ENCODE measurements around the gene MINAR1.

MINAR1 gene

GRCh38 chr15:79430901-79431635, 1.1 kb upstream of the MINAR1 start:
- no peak for DNase-seq (ENCODE audit: low spot score)

GRCh38 chr15:79432345-79433275, 474 bp downstream of the MINAR1 start:
- DNase-seq (ENCODE audit: low spot score): no peak

GRCh38 chr15:79433276-79433990, 1.3 kb downstream of the MINAR1 start:
- DNase-seq (ENCODE audit: low spot score): no peak

- no peak for DNase-seq (ENCODE audit: low spot score)
Observed at GRCh38 chr15:79434361-79434760, 2.2 kb downstream of the MINAR1 start.

- no peak for DNase-seq (ENCODE audit: low spot score)
Observed at GRCh38 chr15:79436037-79436780, 4.1 kb downstream of the MINAR1 start.

GRCh38 chr15:79437275-79438000, 5.3 kb downstream of the MINAR1 start:
- DNase-seq (ENCODE audit: low spot score): no peak

GRCh38 chr15:79439236-79439635, 7.1 kb downstream of the MINAR1 start:
- no peak for DNase-seq (ENCODE audit: low spot score)

DNA sequence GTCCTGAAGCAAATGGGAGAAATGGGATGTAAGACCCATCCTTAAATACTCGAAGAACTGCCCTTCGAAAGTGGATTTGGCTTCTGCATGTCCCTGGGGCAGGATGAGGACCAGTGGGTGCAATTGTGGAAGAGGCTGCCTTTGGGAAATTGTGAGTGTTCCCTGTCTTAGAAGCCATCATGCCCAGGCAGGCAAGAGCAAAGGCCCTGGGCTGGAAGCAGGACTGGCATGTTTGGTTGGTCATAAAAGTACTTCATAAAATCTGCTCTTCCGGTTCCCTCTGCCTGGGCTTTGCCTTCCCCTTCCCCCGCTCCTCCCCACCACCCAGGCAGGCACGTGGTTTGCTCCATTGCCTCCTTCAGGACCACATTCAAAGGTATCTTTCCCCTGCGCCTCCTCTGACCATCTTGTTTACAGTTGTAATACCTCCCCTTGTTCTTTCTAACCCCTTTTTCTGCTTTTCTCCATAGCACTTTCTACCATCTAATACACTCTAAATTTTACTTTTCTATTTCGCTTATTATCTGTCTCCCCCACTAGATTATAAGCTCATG, 8.3 kb downstream of the MINAR1 start:
- DNase-seq (ENCODE audit: low spot score): no peak

DNA sequence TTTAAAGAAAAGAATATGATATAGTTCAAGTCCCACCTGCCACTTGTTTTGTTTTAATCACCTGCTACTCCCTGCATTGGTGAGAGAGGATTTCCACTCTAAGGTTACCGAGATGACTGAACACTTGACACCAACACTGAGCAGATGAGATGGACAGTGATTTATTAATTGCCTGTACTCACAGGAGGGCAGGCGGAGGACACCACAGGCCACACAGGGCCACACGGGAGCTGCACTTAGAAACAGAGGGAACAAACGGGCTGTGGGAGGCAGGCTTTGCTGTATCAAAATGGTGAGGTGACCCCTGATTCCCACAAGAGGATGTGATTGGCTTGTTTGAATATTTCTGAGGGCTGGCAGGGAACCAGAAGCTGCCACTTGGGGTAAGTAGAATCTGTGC, 10.8 kb downstream of the MINAR1 start:
- DNase-seq (ENCODE audit: low spot score): no peak

DNA sequence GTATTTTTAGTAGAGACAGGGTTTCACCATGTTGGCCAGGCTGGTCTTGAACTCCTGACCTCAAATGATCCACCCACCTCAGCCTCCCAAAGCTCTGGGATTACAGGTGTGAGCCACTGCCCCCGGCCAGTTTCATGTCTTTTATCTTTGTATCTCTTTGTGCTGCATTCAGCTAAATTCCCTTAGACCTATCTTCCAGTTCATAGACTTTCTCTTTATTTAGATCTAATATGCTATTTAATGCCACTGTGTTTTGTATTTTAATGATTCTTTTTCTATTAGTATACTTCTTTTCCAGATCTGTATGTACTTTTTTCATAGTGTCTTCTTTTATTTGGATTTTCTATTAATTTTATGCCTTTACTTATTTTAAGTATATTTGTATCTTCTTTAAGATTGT, 14.9 kb downstream of the MINAR1 start:
- no peak for DNase-seq (ENCODE audit: low spot score)

DNA sequence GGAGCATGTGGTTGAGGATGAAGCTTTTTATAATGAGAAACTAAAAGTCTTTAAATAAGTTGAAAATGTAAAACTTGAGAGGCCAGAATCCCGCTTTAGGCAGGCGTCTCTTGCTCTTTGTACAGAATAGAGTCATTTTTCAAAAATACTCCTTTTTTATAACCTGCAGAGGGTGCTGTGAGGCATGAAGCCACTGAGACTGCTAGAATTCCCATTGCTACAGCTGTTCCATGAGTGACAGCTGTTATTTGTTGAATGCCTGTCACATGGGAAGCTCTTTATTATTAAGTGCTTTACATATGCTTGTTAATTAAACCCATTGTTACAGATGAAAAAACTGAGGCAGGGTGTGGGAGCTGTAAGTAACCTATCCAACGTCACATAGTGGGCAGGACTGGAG, 18.5 kb downstream of the MINAR1 start:
- peak; percentile 30 for DNase-seq (ENCODE audit: low spot score)

DNA sequence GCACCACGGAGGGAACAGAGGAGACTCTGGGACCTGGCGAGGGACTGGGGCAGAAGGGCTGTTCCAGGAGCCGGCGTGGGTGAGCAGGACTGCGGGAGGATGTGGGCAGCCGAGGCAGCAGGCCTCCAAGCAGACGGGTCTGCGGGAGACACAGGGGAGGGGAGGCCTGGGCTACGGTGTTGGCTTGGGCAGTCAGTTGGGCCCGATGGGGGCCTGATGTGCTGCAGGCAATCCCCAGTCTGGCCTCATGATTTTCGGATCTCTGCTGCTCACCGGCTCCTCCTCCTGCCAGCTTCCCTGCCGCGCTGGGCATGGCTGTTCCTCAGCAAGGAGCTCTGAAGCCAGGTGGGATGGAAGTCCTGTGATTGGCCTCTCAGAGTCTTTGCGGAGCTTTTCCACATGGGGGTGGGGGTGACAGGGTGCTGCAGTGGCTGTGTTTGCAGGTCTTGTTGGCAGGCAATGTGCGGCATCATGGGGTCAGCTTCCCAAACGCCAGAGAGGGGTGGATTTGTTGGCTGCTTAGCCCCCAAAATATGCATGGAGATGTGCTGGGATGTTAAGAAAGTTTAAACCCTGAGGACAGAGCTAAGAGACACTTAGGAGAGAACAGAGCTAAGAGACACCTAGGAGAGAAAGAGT, 19.3 kb downstream of the MINAR1 start:
- DNase-seq (ENCODE audit: low spot score): no peak

DNA sequence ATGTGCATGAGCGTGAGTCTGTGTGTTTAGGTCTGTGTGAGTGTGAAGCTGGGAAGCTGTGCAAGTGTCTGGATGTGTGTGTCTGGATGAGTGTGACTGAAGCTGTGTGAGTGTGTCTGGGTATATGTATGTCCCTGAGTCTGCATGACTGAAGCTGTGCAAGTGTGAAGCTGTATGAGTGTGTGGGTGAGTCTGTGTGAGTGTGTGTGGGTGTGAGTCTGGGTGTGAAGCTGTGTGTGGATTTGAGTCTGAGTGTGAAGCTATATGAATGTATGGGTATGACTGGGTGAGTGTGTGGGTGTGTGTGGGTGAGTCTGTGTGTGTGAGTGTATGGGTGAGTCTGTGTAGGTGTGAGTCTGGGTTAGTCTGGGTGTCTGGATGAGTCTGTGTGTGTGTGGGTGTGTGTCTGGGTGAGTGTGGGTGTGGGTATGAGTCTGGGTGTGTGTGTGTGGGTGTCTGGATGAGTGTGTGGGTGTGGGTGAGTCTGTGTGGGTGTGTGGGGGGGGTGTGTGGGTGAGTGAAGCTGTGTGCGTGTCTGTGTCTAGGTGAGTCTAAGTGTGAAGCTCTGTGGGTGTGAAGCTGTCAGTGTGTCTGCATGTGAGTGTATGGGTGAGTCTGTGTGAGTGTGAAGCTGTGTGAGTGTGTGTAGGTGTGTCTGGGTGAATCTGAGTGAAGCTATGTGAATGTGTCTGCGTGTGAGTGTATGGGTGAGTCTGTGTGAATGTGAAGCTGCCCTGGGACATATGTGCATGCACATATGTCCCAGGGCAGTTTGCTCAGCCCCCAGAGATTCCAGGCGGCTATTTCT, 20.3 kb downstream of the MINAR1 start:
- DNase-seq (ENCODE audit: low spot score): no peak

DNA sequence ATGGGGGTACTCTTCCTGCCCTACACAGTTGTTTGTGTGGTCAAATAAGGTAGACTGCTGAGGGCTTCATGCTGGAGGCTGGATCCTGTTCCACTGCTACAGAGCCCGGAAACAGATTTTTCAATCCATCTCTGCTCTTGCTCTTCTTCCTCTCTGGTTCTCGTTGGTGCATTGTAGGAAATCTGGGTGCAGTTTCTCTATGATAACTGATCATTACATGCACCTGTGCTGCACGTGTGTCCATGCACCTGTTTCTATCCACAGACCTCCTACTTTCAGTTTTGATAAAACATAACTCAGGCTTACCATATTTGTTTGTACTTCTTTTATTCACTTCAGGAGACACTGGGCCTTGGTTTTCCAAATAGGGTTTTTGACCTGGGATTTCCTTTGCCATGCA, 21.3 kb downstream of the MINAR1 start:
- DNase-seq (ENCODE audit: low spot score): no peak

DNA sequence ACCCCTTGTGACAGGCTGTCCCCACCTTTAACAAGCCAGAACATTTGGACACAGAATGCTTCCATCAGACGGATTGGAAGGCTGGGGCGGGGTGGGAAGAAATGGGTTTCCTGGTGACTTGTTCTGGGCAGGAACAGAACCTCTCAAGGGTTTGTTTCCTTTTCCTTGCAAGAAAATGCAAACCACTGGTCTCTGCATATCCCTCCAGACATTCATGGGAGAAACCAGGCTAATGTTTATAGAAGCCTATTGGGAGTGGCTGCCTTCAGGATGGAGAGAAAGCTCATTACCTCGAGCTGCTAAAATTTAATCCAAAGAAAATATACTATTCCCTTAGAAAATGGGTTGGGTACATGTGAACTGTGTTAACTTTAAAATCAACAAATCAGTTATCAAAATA, 21.9 kb downstream of the MINAR1 start:
- no peak for DNase-seq (ENCODE audit: low spot score)

DNA sequence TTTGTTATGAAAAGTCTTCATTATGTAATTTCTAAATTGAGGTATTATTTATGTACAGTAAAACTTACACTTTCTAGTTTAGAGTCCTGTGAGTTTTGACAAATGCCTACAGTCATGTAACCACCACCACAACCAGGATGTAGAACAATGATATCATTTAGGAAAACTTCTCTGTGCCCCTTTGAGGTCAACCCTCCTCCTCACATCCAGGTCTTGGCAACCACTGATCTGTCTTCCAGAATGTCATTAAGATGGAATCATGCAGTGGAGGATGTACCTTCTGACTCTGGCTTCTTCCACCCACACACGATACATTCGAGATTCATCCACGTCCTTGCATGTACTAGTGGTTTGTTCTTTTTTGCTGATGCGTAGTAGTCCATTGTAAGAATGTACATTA, 23.2 kb downstream of the MINAR1 start:
- DNase-seq (ENCODE audit: low spot score): no peak

GRCh38 chr15:79455943-79456342, 23.8 kb downstream of the MINAR1 start:
- no peak for DNase-seq (ENCODE audit: low spot score)

DNA sequence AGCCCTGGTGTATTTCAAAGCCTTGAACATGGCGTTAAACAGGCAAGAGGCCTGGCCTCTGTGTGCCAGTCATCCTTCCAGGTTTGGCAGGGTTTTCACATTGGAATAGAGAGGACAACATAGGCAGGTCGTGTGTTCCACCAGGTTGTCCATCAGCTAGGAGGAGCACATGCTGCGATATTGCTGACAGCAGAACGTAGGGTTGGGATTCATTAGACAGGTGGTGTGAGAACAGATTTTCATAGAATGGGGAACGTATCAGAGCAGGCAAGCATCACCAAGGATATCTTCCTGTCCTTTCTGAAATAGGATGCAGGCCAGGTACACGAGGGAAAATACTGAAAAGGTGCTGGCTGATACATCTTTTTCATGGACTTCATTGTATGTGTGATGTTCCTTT, 26.4 kb downstream of the MINAR1 start:
- DNase-seq (ENCODE audit: low spot score): no peak

- DNase-seq (ENCODE audit: low spot score): no peak
Observed at GRCh38 chr15:79459666-79460065, 27.5 kb downstream of the MINAR1 start.

Measured in AG20443 (cell line).